A549 (cell line): Measurements from ENCODE around the gene STPG2. TPM values are rescaled to one million over a fixed set of nuclear protein-coding genes. Genes with fewer than 3 reads are reported as not detected.

Experiments
- ATAC-seq, 2 experiments: fragments of 200-7000 bp in 1 of 2; fragments of >200 bp in 1 of 2; cut with Nextera tagmentation in 1 of 2; cut with Tn5 transposase in 1 of 2; 3 replicates each; pipeline versions ENCODE4 v1.8.0 to v1.9.1; 2018 to 2020; ENCODE audit warnings: mild to moderate bottlenecking in 1 of 2, moderate library complexity in 1 of 2
- CTCF ChIA-PET: fragments of 300-600 bp; sonication (Branson Sonifier 250); formaldehyde crosslinking; extraction: SDS; loops from one replicate; lab custom pipeline; 2021; ENCODE audit warnings: antibody characterized with exemption, inconsistent platforms; lab: Yijun Ruan, JAX
- POLR2A ChIA-PET: fragments of 350-600 bp; formaldehyde crosslinking; extraction: SDS; loops from one replicate; lab custom pipeline; 2021; ENCODE audit warnings: antibody characterized with exemption, inconsistent platforms; lab: Yijun Ruan, JAX
- DNase-seq, 2 experiments: peaks; one replicate each; pipeline versions ENCODE4 v3.0.0 to v3.0.0-alpha.2; 2011 to 2016; ENCODE audit warnings: low read depth in 1 of 2, low spot score in 1 of 2
- FAIRE-seq: peaks from 2 replicates; lab custom pipeline; 2011; peaks lifted over from hg19 to GRCh38; lab: Jason Lieb, UNC
- H3K27ac ChIP-seq, 2 experiments: fragments of >200 bp; sonication (Bioruptor Twin); formaldehyde crosslinking; 3 replicates each; pipeline ENCODE4 v1.5.1; 2016 to 2017
- H3K4me1 ChIP-seq: fragments of >200 bp; sonication (Bioruptor Twin); formaldehyde crosslinking; 3 replicates; pipeline ENCODE4 v1.6.1; 2016
- H3K4me2 ChIP-seq: fragments of >200 bp; sonication (Bioruptor Twin); formaldehyde crosslinking; 3 replicates; pipeline ENCODE4 v1.6.1; 2016
- H3K4me3 ChIP-seq: fragments of >200 bp; sonication (Bioruptor Twin); formaldehyde crosslinking; 3 replicates; pipeline ENCODE4 v1.5.1; 2016
- H3K9me3 ChIP-seq: fragments of >200 bp; sonication (Bioruptor Twin); formaldehyde crosslinking; 3 replicates; pipeline ENCODE4 v1.6.1; 2016
- BHLHE40 ChIP-seq: IDR thresholded peaks from 2 replicates; pipeline ENCODE4 v1.6.1; 2012; ENCODE audit warnings: low read depth, low read length, inconsistent platforms
- CBX2 ChIP-seq: fragments of 200-600 bp; sonication (generic); IDR thresholded peaks from 2 replicates; pipeline ENCODE4 v1.6.1; 2016; ENCODE audit warnings: low read depth, mild to moderate bottlenecking, borderline replicate concordance
- CBX8 ChIP-seq: fragments of 200-600 bp; sonication (generic); IDR thresholded peaks from 2 replicates; pipeline ENCODE4 v1.6.1; 2016
- EP300 ChIP-seq, 2 experiments: fragments of >200 bp; sonication (Bioruptor Twin); formaldehyde crosslinking; IDR thresholded peaks; 2 replicates in 1 of 2; 3 replicates in 1 of 2; pipeline ENCODE4 v1.6.1; 2016 to 2017
- GATA3 ChIP-seq: IDR thresholded peaks from 2 replicates; pipeline ENCODE4 v1.6.1; 2012; ENCODE audit warnings: borderline replicate concordance
- HEYL ChIP-seq: fragments of 250-450 bp; sonication (Bioruptor Pico); IDR thresholded peaks from 2 replicates; pipeline ENCODE4 v1.8.0; 2021; ENCODE audit warnings: mild to moderate bottlenecking, moderate library complexity
- HOXA7 ChIP-seq: fragments of 250-450 bp; sonication (Bioruptor Pico); IDR thresholded peaks from 2 replicates; pipeline ENCODE4 v1.5.0; 2020; ENCODE audit warnings: mild to moderate bottlenecking, moderate library complexity
- HOXB5 ChIP-seq: fragments of 250-450 bp; sonication (Bioruptor Pico); IDR thresholded peaks from 2 replicates; pipeline ENCODE4 v1.5.0; 2020; ENCODE audit warnings: mild to moderate bottlenecking, moderate library complexity
- MAZ ChIP-seq: fragments of 150-350 bp; IDR thresholded peaks from 2 replicates; pipeline ENCODE4 v1.6.1; 2014; ENCODE audit warnings: antibody characterized with exemption, low read depth, low read length, borderline replicate concordance
- MYC ChIP-seq: IDR thresholded peaks from 2 replicates; pipeline ENCODE4 v1.6.1; 2012; ENCODE audit warnings: mild to moderate bottlenecking, inconsistent platforms, low read length, improper control_type of control experiment, borderline replicate concordance
- TP53 ChIP-seq: fragments of 250-450 bp; sonication (Bioruptor Pico); IDR thresholded peaks from 2 replicates; pipeline ENCODE4 v1.5.0; 2021; ENCODE audit warnings: mild to moderate bottlenecking, moderate library complexity
- ZC3H11A ChIP-seq: fragments of 450-650 bp; IDR thresholded peaks from 2 replicates; pipeline ENCODE4 v1.6.1; 2014; ENCODE audit warnings: antibody characterized with exemption, mild to moderate bottlenecking
- ZSCAN20 ChIP-seq: fragments of 250-450 bp; sonication (Bioruptor Pico); IDR thresholded peaks from 2 replicates; pipeline ENCODE4 v1.8.0; 2022; ENCODE audit warnings: mild to moderate bottlenecking, moderate library complexity
- WGBS: methylation state at CpG from one replicate; pipeline ENCODE4 v1.1.6; 2017; ENCODE audit errors: missing lambda C conversion rate; 5-methylcytosine and 5-hydroxymethylcytosine counted together
- polyA plus RNA-seq, 4 experiments: library from polyadenylated mRNA; depleted of rRNA in 3 of 4; stranded (reverse); fragments of >200 nt; fragmentation: RNase III in 1 of 4; extraction: RNeasy Plus Mini Kit Qiagen cat#74134 plus additional on column Dnase treatment in 1 of 4; gene quantifications; 2 replicates in 3 of 4; 3 replicates in 1 of 4; pipeline ENCODE4 v1.2.3, GENCODE V29; 2011 to 2017
- TF ChIP-seq, protein P1 (sequence below): IDR thresholded peaks from 2 replicates; pipeline ENCODE4 v1.6.1; 2012; ENCODE audit warnings: low read depth, borderline replicate concordance
- TF ChIP-seq, protein P2 (sequence below): fragments of >200 bp; sonication (Bioruptor Twin); formaldehyde crosslinking; IDR thresholded peaks from 3 replicates; pipeline ENCODE4 v1.5.1; 2016
- TF ChIP-seq, protein P3 (sequence below): fragments of >200 bp; sonication (Bioruptor Twin); formaldehyde crosslinking; IDR thresholded peaks from 2 replicates; pipeline ENCODE4 v1.6.1; 2016
- TF ChIP-seq, protein P4 (sequence below): fragments of >200 bp; sonication (Bioruptor Twin); formaldehyde crosslinking; IDR thresholded peaks from 3 replicates; pipeline ENCODE4 v1.6.1; 2016
- TF ChIP-seq, protein P5 (sequence below): IDR thresholded peaks from 2 replicates; pipeline ENCODE4 v1.6.1; 2012
- TF ChIP-seq, protein P6 (sequence below): fragments of 250-450 bp; sonication (Bioruptor Pico); IDR thresholded peaks from 2 replicates; pipeline ENCODE4 v1.5.0; 2021; ENCODE audit warnings: mild to moderate bottlenecking, moderate library complexity, borderline replicate concordance
- TF ChIP-seq, protein P7 (sequence below): fragments of 250-450 bp; sonication (Bioruptor Pico); IDR thresholded peaks from 2 replicates; pipeline ENCODE4 v1.5.0; 2020; ENCODE audit warnings: low read depth, mild to moderate bottlenecking, moderate library complexity

STPG2 gene
- polyA plus RNA-seq, 2 of the 4 experiments (the other 2 are of a cell fraction) = 0.05 TPM; not detected in 1

DNA sequence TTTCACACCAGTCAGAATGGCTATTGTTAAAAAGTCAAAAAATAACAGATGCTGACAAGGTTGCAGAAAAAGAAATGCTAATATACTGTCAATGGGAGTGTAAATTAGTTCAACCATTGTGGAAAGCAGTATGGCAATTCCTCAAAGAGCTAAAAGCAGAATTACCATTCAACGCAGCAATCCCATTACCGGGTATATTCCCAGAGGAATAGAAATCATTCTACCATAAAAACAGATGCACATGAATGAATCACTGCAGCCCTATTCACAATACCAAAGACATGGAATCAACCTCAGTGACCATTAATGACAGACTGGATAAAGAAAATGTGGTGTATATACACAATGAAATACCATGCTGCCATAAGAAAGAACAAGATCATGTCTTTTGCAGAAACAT is 243.0 kb downstream of the STPG2 start (continued):
- no peak for TF ChIP-seq HEYL (CRISPR knock-in tag)
- TF ChIP-seq BHLHE40 = no peak
- no peak for TF ChIP-seq ZSCAN20 (CRISPR knock-in tag)

DNA sequence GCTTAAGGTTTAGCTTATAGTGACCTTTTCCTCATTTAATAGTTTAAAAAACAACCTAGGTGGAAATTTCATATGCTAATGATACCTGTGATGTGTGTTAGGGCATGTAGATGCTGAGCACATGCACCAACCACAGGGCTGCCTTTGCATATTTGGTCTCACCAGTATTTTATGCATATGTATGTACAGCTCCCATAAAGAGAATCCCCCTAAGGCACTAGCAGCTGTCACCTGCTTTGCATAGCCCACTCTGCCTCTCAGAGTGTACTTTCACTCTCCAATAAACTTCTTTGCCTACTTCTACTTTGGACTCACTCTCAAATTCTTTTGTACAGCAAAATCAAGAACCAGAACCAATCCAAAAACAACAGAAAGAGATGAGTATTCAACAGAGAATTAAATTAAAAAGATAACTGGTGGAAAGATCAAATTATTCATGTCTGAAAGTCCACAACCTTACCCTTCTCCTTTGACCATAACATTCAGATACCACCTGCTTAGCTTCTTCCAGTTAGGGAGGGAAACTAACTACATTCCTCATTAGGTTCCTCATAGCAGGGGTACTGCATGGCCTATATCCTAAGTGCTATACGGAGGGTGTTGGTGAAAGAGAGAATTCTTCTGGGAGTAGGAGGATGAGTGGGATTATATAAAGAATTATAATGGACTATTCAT is 250.5 kb downstream of the STPG2 start:
- no peak for DNase-seq
- Histone ChIP-seq H3K27ac (no peak overlapping the region), H3K4me1 (no peaks in the 10 kb centered on the region), H3K4me3 (no peak overlapping the region), H3K4me2 (no peak overlapping the region), H3K9me3 (no peaks in the 10 kb centered on the region)
- POLR2A ChIA-PET = no interaction called here
- TF ChIP-seq, protein P1, sequence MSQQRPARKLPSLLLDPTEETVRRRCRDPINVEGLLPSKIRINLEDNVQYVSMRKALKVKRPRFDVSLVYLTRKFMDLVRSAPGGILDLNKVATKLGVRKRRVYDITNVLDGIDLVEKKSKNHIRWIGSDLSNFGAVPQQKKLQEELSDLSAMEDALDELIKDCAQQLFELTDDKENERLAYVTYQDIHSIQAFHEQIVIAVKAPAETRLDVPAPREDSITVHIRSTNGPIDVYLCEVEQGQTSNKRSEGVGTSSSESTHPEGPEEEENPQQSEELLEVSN = no peak
- TF ChIP-seq CBX2 = no peak
- TF ChIP-seq, protein P2, sequence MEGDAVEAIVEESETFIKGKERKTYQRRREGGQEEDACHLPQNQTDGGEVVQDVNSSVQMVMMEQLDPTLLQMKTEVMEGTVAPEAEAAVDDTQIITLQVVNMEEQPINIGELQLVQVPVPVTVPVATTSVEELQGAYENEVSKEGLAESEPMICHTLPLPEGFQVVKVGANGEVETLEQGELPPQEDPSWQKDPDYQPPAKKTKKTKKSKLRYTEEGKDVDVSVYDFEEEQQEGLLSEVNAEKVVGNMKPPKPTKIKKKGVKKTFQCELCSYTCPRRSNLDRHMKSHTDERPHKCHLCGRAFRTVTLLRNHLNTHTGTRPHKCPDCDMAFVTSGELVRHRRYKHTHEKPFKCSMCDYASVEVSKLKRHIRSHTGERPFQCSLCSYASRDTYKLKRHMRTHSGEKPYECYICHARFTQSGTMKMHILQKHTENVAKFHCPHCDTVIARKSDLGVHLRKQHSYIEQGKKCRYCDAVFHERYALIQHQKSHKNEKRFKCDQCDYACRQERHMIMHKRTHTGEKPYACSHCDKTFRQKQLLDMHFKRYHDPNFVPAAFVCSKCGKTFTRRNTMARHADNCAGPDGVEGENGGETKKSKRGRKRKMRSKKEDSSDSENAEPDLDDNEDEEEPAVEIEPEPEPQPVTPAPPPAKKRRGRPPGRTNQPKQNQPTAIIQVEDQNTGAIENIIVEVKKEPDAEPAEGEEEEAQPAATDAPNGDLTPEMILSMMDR = no peak
- no peak for TF ChIP-seq EP300 (IDR thresholded peaks at IDR 0.05)
- TF ChIP-seq HOXA7 = no peak
- no peak for TF ChIP-seq MYC
- TF ChIP-seq, protein P3, sequence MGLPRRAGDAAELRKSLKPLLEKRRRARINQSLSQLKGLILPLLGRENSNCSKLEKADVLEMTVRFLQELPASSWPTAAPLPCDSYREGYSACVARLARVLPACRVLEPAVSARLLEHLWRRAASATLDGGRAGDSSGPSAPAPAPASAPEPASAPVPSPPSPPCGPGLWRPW = no peak
- TF ChIP-seq ZSCAN20 (CRISPR knock-in tag) = no peak
- no peak for TF ChIP-seq HEYL (CRISPR knock-in tag)
- no peak for TF ChIP-seq CBX8
- TF ChIP-seq, protein P4, sequence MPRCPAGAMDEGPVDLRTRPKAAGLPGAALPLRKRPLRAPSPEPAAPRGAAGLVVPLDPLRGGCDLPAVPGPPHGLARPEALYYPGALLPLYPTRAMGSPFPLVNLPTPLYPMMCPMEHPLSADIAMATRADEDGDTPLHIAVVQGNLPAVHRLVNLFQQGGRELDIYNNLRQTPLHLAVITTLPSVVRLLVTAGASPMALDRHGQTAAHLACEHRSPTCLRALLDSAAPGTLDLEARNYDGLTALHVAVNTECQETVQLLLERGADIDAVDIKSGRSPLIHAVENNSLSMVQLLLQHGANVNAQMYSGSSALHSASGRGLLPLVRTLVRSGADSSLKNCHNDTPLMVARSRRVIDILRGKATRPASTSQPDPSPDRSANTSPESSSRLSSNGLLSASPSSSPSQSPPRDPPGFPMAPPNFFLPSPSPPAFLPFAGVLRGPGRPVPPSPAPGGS = no peak
- TF ChIP-seq ZC3H11A = no peak
- no peak for TF ChIP-seq TP53 (CRISPR knock-in tag)
- no peak for TF ChIP-seq HOXB5
- TF ChIP-seq, protein P5, sequence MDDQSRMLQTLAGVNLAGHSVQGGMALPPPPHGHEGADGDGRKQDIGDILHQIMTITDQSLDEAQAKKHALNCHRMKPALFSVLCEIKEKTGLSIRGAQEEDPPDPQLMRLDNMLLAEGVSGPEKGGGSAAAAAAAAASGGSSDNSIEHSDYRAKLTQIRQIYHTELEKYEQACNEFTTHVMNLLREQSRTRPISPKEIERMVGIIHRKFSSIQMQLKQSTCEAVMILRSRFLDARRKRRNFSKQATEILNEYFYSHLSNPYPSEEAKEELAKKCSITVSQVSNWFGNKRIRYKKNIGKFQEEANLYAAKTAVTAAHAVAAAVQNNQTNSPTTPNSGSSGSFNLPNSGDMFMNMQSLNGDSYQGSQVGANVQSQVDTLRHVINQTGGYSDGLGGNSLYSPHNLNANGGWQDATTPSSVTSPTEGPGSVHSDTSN = no peak
- TF ChIP-seq MAZ = no peak
- TF ChIP-seq, protein P6, sequence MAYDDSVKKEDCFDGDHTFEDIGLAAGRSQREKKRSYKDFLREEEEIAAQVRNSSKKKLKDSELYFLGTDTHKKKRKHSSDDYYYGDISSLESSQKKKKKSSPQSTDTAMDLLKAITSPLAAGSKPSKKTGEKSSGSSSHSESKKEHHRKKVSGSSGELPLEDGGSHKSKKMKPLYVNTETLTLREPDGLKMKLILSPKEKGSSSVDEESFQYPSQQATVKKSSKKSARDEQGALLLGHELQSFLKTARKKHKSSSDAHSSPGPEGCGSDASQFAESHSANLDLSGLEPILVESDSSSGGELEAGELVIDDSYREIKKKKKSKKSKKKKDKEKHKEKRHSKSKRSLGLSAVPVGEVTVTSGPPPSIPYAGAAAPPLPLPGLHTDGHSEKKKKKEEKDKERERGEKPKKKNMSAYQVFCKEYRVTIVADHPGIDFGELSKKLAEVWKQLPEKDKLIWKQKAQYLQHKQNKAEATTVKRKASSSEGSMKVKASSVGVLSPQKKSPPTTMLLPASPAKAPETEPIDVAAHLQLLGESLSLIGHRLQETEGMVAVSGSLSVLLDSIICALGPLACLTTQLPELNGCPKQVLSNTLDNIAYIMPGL = no peak
- no peak for TF ChIP-seq GATA3
- TF ChIP-seq, protein P7, sequence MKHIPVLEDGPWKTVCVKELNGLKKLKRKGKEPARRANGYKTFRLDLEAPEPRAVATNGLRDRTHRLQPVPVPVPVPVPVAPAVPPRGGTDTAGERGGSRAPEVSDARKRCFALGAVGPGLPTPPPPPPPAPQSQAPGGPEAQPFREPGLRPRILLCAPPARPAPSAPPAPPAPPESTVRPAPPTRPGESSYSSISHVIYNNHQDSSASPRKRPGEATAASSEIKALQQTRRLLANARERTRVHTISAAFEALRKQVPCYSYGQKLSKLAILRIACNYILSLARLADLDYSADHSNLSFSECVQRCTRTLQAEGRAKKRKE (CRISPR knock-in tag) = no peak
- no peak for FAIRE-seq
- no peak for ATAC-seq
- CTCF ChIA-PET = no interaction called here
- WGBS = 30% methylated on average over 1 of the region's 1 CpG
